ENCODE data around the gene NOC4L.

DNA sequence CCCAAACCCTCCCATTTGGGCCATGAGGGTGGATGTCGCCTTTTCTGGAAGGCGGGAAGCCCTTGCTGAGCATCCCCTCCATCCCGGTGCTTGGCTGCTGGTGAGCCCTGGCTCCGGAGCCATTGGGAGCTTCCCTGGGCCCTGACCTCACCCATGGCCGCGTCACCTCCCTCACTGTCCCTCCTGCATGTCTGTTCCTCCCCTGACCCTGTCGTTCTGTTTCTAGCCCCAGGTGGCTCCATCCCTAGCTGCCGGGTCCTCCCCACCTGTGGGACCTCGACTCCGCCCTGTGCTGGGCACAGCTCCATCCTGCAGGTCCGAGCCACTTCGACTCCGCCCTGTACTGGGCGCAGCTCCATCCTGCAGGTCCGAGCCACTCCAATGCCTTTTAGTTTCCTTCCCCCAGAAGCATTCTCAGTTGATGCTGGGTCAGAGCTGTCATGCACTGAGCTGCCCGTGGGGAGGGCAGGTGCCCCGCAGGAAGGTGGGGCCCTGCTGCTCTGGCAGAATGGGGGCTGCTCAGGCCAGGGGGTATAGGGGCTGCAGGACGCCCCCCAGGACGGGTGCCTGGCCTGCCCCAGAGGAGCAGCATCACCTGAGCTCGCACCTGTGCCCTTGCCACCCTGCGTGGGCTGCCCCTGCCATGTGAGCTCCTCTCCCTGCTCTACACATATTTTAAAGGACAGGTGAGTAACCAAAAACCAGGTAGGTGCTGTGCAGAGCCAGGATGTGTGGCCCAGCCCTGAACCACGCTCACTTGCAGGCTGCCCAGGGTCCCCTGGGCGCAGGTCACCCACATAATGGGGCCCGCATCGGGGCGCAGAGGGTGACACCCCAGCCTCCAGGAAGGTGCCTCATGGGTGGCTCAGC lies 19.0 kb downstream of the NOC4L start:
- TF ChIP-seq POLR2A (IDR thresholded peaks at IDR 0.05; ENCODE audit: low read depth) (no peak), CTCF (IDR thresholded peaks at IDR 0.05) (no peak), EP300 (IDR thresholded peaks at IDR 0.05) (no peak), POLR2AphosphoS5 (IDR thresholded peaks at IDR 0.05) (no peak)
